ENCODE data around the gene SMYD3.
"Not testable (repeated sequence)": the region's sequence is repeated elsewhere in the genome, so short reads cannot be mapped to it uniquely, and the experiment has no call there.

SMYD3 gene

DNA sequence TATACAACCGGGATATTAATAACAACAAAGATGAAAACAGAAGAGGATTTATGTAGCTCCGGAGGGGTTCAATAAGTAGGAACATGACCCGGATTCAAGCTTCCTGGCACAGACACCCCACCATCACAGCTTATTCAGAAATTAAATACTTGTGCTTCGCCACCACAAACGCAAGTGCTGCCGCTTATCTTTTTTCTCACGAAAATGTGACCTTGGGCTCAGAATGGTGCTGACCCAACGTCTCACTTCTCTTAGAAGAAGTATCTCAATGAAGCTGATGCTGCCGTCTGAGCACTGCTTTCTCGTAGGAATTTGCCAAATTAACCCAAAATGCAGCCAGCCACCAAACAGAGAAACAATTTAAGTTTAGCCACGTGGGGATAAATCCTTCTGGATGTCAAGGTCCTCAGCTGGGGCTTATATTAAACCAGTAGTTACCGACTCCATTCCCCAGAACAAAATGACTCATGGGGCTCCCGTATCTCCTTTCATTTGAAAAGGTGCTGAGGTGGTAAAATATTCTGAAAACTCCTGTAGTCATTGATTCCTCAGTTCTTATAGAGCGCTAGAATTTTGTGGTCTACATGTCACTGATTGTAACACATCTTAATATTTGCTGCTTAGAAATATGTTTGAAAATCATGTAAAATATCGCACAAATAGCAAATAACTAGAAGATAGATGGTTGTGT, 466.7 kb downstream of the SMYD3 start:
- ATAC-seq (ENCODE audit: low read depth) = no peak
- no peaks in the 10 kb centered on the region for H3K9me3 Mint-ChIP-seq
- peaks cover 4% of the 10 kb centered on the region for H3K36me3 Mint-ChIP-seq
- no peaks in the 10 kb centered on the region for H3K4me1 Mint-ChIP-seq
- H3K27ac Mint-ChIP-seq = no peak overlapping the region
- H3K27me3 Mint-ChIP-seq = no peaks in the 10 kb centered on the region
- no peak for DNase-seq (ENCODE audit: low spot score in 2 of 2)
- H3K4me3 Mint-ChIP-seq = no peak overlapping the region

GRCh38 chr1:246039584-246039983, 467.5 kb downstream of the SMYD3 start:
- Mint-ChIP-seq H3K9me3 (no peaks in the 10 kb centered on the region), H3K36me3 (peaks cover 4% of the 10 kb centered on the region), H3K27me3 (no peaks in the 10 kb centered on the region), H3K4me1 (no peaks in the 10 kb centered on the region), H3K27ac (no peak overlapping the region), H3K4me3 (no peak overlapping the region)
- ATAC-seq (ENCODE audit: low read depth) (no peak), DNase-seq (ENCODE audit: low spot score in 2 of 2) (no peak)

DNA sequence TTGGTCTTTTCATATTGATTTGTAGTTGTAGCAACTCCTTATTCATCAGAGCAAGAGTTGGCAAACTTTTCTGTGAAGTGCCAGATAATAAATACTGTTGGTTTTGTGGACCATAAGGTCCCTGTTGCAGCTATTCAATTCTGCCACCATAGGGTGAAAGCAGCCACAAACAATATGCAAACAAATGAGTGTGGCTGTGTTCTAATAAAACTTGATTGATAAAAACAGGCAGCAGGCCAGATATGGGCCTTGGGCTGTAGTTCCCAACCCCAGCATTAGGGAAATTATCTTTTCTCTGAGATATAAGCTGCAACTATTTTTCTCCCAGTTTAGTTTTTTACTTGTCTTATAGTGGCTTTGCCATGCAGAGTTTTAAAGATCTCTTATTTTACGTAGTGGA, 469.2 kb downstream of the SMYD3 start:
- Mint-ChIP-seq H3K27ac (no peak overlapping the region), H3K9me3 (no peaks in the 10 kb centered on the region), H3K4me1 (no peaks in the 10 kb centered on the region), H3K27me3 (no peaks in the 10 kb centered on the region), H3K36me3 (peaks cover 2% of the 10 kb centered on the region), H3K4me3 (no peak overlapping the region)
- no peak for DNase-seq (ENCODE audit: low spot score in 2 of 2)
- no peak for ATAC-seq (ENCODE audit: low read depth)

DNA sequence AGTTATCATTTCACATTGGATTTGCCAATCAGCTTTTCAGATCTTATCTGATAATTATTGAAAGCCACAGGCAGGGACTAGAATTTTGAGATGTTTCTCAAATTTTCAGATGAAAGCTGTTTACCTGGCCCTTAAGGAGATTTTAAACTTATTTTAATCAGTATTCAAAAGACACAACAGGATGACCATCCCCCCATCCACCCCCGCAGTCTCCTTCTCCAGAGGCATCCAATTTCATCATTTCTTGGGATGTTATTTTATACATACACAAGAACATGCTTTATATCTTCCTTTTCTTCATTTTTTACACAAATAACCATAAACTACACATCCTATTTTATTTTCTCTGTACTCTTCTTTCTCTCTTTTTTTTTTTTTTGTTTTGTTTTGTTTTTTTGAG, 470.9 kb downstream of the SMYD3 start:
- H3K27me3 Mint-ChIP-seq = no peaks in the 10 kb centered on the region
- H3K9me3 Mint-ChIP-seq = no peaks in the 10 kb centered on the region
- H3K36me3 Mint-ChIP-seq = peaks cover 2% of the 10 kb centered on the region
- H3K27ac Mint-ChIP-seq = no peak overlapping the region
- DNase-seq (ENCODE audit: low spot score in 2 of 2) (no peak), ATAC-seq (ENCODE audit: low read depth) (no peak)
- H3K4me3 Mint-ChIP-seq = no peak overlapping the region
- no peaks in the 10 kb centered on the region for H3K4me1 Mint-ChIP-seq

DNA sequence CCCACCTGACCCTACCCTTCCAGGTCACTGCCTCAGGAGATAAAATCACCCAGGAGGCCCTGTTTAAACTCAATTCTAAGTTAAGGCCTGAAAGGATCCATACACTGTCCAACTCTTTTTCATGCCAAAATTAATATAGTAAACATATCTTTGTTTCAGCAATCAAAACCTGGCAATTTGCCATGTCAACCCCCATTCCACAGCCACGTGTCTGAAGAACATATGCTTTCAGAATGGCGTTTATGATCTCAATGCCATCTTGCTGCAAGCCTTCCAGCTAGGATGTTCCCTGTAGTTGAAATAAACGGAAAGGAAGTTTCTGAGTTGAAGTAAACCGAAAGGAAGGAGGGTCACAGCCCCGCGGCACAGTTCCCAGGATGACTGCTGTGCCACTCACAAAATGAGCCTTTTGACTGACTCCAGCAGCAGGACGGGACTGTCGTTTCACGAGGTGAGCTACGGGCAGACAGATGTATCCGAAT, 472.0 kb downstream of the SMYD3 start:
- H3K4me3 Mint-ChIP-seq = no peak overlapping the region
- ATAC-seq (ENCODE audit: low read depth) (no peak), DNase-seq (ENCODE audit: low spot score in 2 of 2) (no peak)
- H3K36me3 Mint-ChIP-seq = peaks cover 2% of the 10 kb centered on the region
- no peaks in the 10 kb centered on the region for H3K4me1 Mint-ChIP-seq
- peaks cover 2% of the 10 kb centered on the region for H3K9me3 Mint-ChIP-seq
- no peak overlapping the region for H3K27ac Mint-ChIP-seq
- H3K27me3 Mint-ChIP-seq = no peaks in the 10 kb centered on the region

DNA sequence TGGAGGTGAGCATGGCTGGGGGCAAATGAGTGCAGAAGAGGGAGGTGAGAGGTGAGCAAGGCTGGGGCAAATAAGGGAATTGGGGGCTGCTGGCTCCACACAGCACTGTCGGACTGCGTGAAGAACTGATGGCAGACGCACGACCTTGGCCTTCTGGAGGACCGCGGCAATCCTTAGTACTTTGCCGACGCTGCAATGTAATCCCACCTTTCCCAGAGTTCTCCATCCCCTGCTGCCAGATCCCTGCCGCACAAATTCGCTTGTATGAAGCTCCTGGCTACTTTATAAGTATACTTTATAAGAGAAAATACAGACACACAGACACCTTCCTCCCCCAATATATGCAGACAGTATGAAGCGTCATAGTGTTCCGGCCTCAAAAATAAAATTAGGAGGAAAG, 472.4 kb downstream of the SMYD3 start:
- H3K4me1 Mint-ChIP-seq = no peaks in the 10 kb centered on the region
- H3K27me3 Mint-ChIP-seq = no peaks in the 10 kb centered on the region
- no peak overlapping the region for H3K4me3 Mint-ChIP-seq
- ATAC-seq (ENCODE audit: low read depth) = no peak
- no peak overlapping the region for H3K27ac Mint-ChIP-seq
- peaks cover 2% of the 10 kb centered on the region for H3K36me3 Mint-ChIP-seq
- H3K9me3 Mint-ChIP-seq = peaks cover 2% of the 10 kb centered on the region
- no peak for DNase-seq (ENCODE audit: low spot score in 2 of 2)

GRCh38 chr1:246032984-246033383, 474.1 kb downstream of the SMYD3 start:
- ATAC-seq (ENCODE audit: low read depth) = no peak
- H3K4me3 Mint-ChIP-seq = no peak overlapping the region
- DNase-seq (ENCODE audit: low spot score in 2 of 2) = no peak
- peaks cover 4% of the 10 kb centered on the region for H3K9me3 Mint-ChIP-seq
- H3K27me3 Mint-ChIP-seq = no peaks in the 10 kb centered on the region
- H3K27ac Mint-ChIP-seq = no peak overlapping the region
- peaks cover 5% of the 10 kb centered on the region for H3K36me3 Mint-ChIP-seq
- no peaks in the 10 kb centered on the region for H3K4me1 Mint-ChIP-seq

DNA sequence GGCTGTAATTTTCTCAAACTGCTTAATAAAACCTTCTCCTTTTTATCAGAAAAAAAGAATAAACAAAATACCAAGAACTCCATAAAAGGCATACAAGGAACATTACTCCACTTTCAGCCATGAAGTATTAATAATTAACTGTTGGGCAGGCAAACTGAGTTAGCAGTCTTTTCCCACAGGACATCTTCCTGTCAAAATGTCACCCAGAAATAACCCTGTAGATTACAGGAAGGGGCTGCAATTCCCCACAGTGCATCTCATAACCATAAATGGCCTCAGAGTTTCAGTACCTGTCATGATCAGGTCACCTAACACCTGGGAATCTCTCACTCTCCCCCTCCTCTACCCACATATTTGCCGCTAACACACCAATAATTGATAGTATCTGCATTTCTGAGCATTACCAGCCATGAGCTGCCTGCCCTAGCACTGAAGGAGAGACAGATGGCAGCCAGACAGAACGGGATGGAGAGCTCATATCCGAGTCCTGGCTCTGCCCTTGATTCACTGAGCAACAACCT, 475.0 kb downstream of the SMYD3 start:
- no peaks in the 10 kb centered on the region for H3K4me1 Mint-ChIP-seq
- no peak overlapping the region for H3K27ac Mint-ChIP-seq
- no peak overlapping the region for H3K4me3 Mint-ChIP-seq
- H3K9me3 Mint-ChIP-seq = peaks cover 5% of the 10 kb centered on the region
- DNase-seq (ENCODE audit: low spot score in 2 of 2) (no peak), ATAC-seq (ENCODE audit: low read depth) (no peak)
- no peaks in the 10 kb centered on the region for H3K27me3 Mint-ChIP-seq
- peaks cover 8% of the 10 kb centered on the region for H3K36me3 Mint-ChIP-seq

- no peaks in the 10 kb centered on the region for H3K27me3 Mint-ChIP-seq
- H3K4me1 Mint-ChIP-seq = peaks cover 2% of the 10 kb centered on the region
- H3K4me3 Mint-ChIP-seq = no peak overlapping the region
- peaks cover 5% of the 10 kb centered on the region for H3K9me3 Mint-ChIP-seq
- DNase-seq (ENCODE audit: low spot score in 2 of 2) (no peak), ATAC-seq (ENCODE audit: low read depth) (no peak)
- H3K27ac Mint-ChIP-seq = no peak overlapping the region
- peaks cover 10% of the 10 kb centered on the region for H3K36me3 Mint-ChIP-seq
Observed at GRCh38 chr1:246029616-246030015, 477.5 kb downstream of the SMYD3 start.

GRCh38 chr1:246024118-246024517, 483.0 kb downstream of the SMYD3 start:
- ATAC-seq (ENCODE audit: low read depth); H3K4me1 Mint-ChIP-seq; H3K9me3 Mint-ChIP-seq; DNase-seq (ENCODE audit: low spot score in 2 of 2); H3K36me3 Mint-ChIP-seq; H3K27ac Mint-ChIP-seq; H3K27me3 Mint-ChIP-seq; H3K4me3 Mint-ChIP-seq: not testable (repeated sequence)

DNA sequence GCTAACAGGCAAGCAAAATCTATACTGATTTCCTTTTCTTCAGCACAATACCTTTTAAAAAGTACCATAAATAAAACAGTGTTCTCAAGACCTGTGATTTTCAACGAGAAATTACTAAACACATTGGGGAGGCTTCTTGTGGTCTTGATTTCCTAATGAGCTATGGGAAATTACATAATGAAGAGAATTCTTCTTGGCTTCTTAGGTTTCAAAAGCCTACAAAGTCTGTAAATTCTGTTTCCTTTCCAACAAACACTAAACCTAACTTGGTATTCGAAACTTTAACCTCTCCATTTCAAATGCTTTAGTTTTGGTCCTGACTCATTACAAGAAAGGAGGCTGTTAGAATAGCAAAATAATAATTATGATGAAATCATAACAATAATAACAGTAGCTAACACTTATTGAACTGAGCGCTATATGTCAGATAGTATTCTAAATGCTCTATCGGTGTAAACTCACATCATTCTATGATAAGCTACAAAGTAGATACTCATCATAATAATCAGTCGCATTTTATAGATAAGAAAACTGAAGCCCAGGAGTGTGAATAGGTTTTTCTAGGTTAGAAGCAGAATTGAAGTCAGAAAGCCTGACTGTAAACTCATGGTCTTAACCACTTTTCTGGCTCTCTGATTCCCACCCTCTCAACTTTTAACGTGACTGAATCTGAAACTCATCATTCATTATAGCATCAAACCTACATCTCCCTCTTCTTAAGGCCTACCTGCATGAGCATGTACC, 486.7 kb downstream of the SMYD3 start:
- ATAC-seq (ENCODE audit: low read depth) (no peak), DNase-seq (ENCODE audit: low spot score in 2 of 2) (no peak)
- no peaks in the 10 kb centered on the region for H3K27me3 Mint-ChIP-seq
- no peak overlapping the region for H3K27ac Mint-ChIP-seq
- peaks cover 6% of the 10 kb centered on the region for H3K4me1 Mint-ChIP-seq
- H3K36me3 Mint-ChIP-seq = no peaks in the 10 kb centered on the region
- no peak overlapping the region for H3K4me3 Mint-ChIP-seq
- no peaks in the 10 kb centered on the region for H3K9me3 Mint-ChIP-seq

DNA sequence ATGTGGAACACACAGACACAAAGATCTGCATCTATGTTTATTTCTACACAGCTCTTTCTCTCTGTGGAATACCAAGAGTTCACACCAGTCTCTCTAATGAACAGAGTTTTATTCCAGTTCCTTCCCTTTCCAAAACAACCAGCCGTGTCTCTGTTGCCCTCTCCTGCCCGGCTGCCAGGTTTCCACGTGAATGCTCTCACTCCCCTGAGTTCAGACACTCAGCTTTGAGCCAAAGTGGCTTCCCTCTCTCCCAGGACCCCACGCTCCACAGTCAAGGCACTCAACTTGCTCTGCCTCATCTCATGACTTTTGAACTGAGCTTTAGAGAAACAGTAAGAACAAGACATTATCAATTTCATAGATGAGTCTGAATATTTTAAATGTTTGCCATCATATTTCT, 488.9 kb downstream of the SMYD3 start:
- H3K27me3 Mint-ChIP-seq = no peaks in the 10 kb centered on the region
- ATAC-seq (ENCODE audit: low read depth) (no peak), DNase-seq (ENCODE audit: low spot score in 2 of 2) (no peak)
- no peak overlapping the region for H3K4me3 Mint-ChIP-seq
- no peak overlapping the region for H3K27ac Mint-ChIP-seq
- no peaks in the 10 kb centered on the region for H3K9me3 Mint-ChIP-seq
- peaks cover 3% of the 10 kb centered on the region for H3K4me1 Mint-ChIP-seq
- H3K36me3 Mint-ChIP-seq = no peaks in the 10 kb centered on the region

GRCh38 chr1:246012341-246012740, 494.7 kb downstream of the SMYD3 start:
- H3K27me3 Mint-ChIP-seq = no peaks in the 10 kb centered on the region
- no peak for DNase-seq (ENCODE audit: low spot score in 2 of 2)
- H3K4me3 Mint-ChIP-seq = no peak overlapping the region
- no peak for ATAC-seq (ENCODE audit: low read depth)
- H3K9me3 Mint-ChIP-seq = no peaks in the 10 kb centered on the region
- H3K4me1 Mint-ChIP-seq = no peaks in the 10 kb centered on the region
- H3K36me3 Mint-ChIP-seq = no peaks in the 10 kb centered on the region
- H3K27ac Mint-ChIP-seq = no peak overlapping the region

DNA sequence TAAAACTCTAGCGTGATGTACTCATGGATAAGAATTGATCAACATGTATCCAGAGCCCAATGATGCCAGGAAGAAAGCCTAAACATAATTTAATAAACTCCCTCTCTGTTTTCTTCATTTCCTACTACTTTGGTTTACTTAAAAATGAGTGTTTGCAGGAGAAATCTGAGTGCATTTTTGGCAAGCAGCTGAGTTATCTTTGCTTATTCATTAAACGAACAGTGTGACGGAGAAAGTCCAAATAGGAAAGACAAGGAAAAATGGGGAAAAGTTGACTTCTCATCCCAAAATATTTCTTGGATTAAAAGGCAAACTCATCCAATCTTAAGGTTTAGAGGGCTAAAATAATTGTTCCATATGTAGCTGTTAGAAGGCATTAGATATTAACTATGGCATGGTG, 496.7 kb downstream of the SMYD3 start:
- Mint-ChIP-seq H3K4me3 (no peak overlapping the region), H3K9me3 (no peaks in the 10 kb centered on the region)
- no peak for DNase-seq (ENCODE audit: low spot score in 2 of 2)

More for the DNA sequence above, 496.7 kb downstream of the SMYD3 start:
- Mint-ChIP-seq H3K27ac (no peak overlapping the region), H3K36me3 (no peaks in the 10 kb centered on the region), H3K27me3 (no peaks in the 10 kb centered on the region), H3K4me1 (no peaks in the 10 kb centered on the region)
- no peak for ATAC-seq (ENCODE audit: low read depth)
